NCI-H2171 treated with DMSO at 0.1 percent for 48 hours (cell line): ENCODE results near the gene SLC6A7.

ENCODE experiments used
- DNase-seq: peaks from one replicate; lab custom pipeline; 2025; lab: John Stamatoyannopoulos, UW

Gene SLC6A7

GRCh38 chr5:150189728-150190502 is at the start of gene SLC6A7:
TSS of gene SLC6A7 (plus strand) at chr5:150190062. CDS start at chr5:150190328, 266 bp downstream.
- no peak for DNase-seq

- DNase-seq, result no peak
Observed at GRCh38 chr5:150140830-150141229, 49.0 kb upstream of the SLC6A7 start.

GRCh38 chr5:150141544-150142184 is 48.2 kb upstream of the SLC6A7 start:
- DNase-seq, result no peak

GRCh38 chr5:150142185-150142958 is 47.5 kb upstream of the SLC6A7 start:
- no peak for DNase-seq

GRCh38 chr5:150142959-150143349 is 46.9 kb upstream of the SLC6A7 start:
- DNase-seq, result no peak

GRCh38 chr5:150143350-150144245 is 46.3 kb upstream of the SLC6A7 start:
- no peak for DNase-seq

GRCh38 chr5:150144246-150144801 is 45.5 kb upstream of the SLC6A7 start:
- no peak for DNase-seq

GRCh38 chr5:150144879-150145278 is 45.0 kb upstream of the SLC6A7 start:
- no peak for DNase-seq

GRCh38 chr5:150146235-150146634 is 43.6 kb upstream of the SLC6A7 start:
- DNase-seq, result no peak

GRCh38 chr5:150146862-150147601 is 42.8 kb upstream of the SLC6A7 start:
- no peak for DNase-seq

- no peak for DNase-seq
Observed at GRCh38 chr5:150147670-150148069, 42.2 kb upstream of the SLC6A7 start.

GRCh38 chr5:150148117-150148927 is 41.5 kb upstream of the SLC6A7 start:
- no peak for DNase-seq

GRCh38 chr5:150149618-150150017 is 40.2 kb upstream of the SLC6A7 start:
- no peak for DNase-seq

GRCh38 chr5:150152636-150153462 is 37.0 kb upstream of the SLC6A7 start:
- DNase-seq, result no peak

GRCh38 chr5:150153483-150153882 is 36.4 kb upstream of the SLC6A7 start:
- DNase-seq, result no peak

- DNase-seq, result no peak
Observed at GRCh38 chr5:150153957-150154617, 35.8 kb upstream of the SLC6A7 start.

- DNase-seq, result no peak
Observed at GRCh38 chr5:150154618-150155128, 35.2 kb upstream of the SLC6A7 start.
